ENCODE measurements around the gene HAL. TPM values are rescaled to one million over a fixed set of nuclear protein-coding genes. Genes with fewer than 3 reads are reported as not detected.
A peak's percentile ranks its signal among the peaks of the same experiment; 100 is the strongest.

The HAL gene
- total RNA-seq, 4 donors from 2014 or later = 1.3 to 1.9 TPM; not detected in 2

GRCh38 chr12:95956557-95957145 lies 39.5 kb downstream of the HAL start:
- Histone ChIP-seq H3K9me3 (no peaks in the 10 kb centered on the region), H3K27me3 (no peaks in the 10 kb centered on the region), H3K27ac (no peak overlapping the region), H3K4me1 (no peaks in the 10 kb centered on the region), H3K36me3 (no peaks in the 10 kb centered on the region), H3K4me3 (replicated peaks in 1 of 3) (no peak overlapping the region)
- 55 to 62% methylated on average over 24 to 27 of the region's 27 CpGs for WGBS, 2 donors
- intact Hi-C loops (cut with DNase I) = no loop called here
- DNase-seq = peak; percentile 19 to 23
- TF ChIP-seq CTCF (IDR thresholded peaks at IDR 0.05) = no peak
- TF ChIP-seq POLR2A (IDR thresholded peaks at IDR 0.05) = peak in 1 of 2 donors; percentile 17

- Histone ChIP-seq H3K9me3 (no peaks in the 10 kb centered on the region), H3K4me3 (replicated peaks in 1 of 3) (no peak overlapping the region), H3K36me3 (no peaks in the 10 kb centered on the region), H3K4me1 (no peaks in the 10 kb centered on the region), H3K27ac (no peak overlapping the region), H3K27me3 (no peaks in the 10 kb centered on the region)
- no peak for TF ChIP-seq CTCF (IDR thresholded peaks at IDR 0.05)
- TF ChIP-seq POLR2A (IDR thresholded peaks at IDR 0.05) = no peak
- WGBS, 2 donors = 75 to 83% methylated on average over 7 of the region's 7 CpGs
- no peak for DNase-seq
- intact Hi-C loops (cut with DNase I) = no loop called here
Observed at GRCh38 chr12:95955549-95956159, 40.5 kb downstream of the HAL start.

DNA sequence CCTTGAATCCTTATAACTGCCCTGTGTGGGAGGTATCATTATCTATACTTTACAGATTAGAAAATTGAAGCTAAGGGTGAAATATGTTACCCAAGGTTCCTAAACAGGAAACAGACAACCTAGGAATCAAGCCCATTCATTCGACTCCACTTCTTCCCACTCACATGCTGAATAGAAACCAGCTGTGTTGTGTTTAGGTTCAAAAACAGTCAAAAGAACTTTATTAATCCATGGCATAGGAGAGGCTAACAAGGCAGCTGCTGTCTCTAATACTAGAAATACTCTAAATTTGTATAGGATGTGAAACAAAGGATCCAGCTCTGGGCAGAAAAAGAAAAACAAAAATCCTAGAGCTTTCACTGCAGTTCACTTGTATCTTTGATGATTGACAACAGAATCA lies 43.1 kb downstream of the HAL start:
- Histone ChIP-seq H3K9me3 (no peaks in the 10 kb centered on the region), H3K4me1 (no peaks in the 10 kb centered on the region), H3K27me3 (no peaks in the 10 kb centered on the region), H3K27ac (no peak overlapping the region), H3K36me3 (no peaks in the 10 kb centered on the region), H3K4me3 (replicated peaks in 1 of 3) (no peak overlapping the region)
- TF ChIP-seq CTCF (IDR thresholded peaks at IDR 0.05) = no peak
- no peak for TF ChIP-seq POLR2A (IDR thresholded peaks at IDR 0.05)
- 42 to 76% methylated on average over 1 of the region's 1 CpG for WGBS, 2 donors
- no peak for DNase-seq
- intact Hi-C loops (cut with DNase I) = no loop called here

DNA sequence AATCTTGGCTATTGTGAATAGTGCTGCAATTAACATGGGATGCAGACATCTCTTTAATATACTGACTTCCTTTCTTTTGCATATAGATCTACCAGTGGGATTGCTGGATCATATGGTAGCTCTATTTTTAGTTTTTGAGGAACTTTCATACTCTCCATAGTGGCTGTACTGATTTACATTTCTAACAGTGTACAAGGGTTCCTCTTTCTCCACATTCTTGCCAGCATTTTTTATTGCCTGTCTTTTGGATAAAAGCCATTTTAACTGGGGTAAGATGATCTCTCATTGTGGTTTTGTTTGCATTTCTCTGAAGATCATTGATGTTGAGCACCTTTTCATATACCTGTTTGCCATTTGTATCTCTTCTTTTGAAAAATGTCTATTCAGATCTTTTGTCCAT lies 44.6 kb downstream of the HAL start:
- Histone ChIP-seq H3K27me3 (no peaks in the 10 kb centered on the region), H3K9me3 (no peaks in the 10 kb centered on the region), H3K27ac (no peak overlapping the region), H3K36me3 (no peaks in the 10 kb centered on the region), H3K4me1 (no peaks in the 10 kb centered on the region), H3K4me3 (replicated peaks in 1 of 3) (no peak overlapping the region)
- DNase-seq = no peak
- no peak for TF ChIP-seq POLR2A (IDR thresholded peaks at IDR 0.05)
- TF ChIP-seq CTCF (IDR thresholded peaks at IDR 0.05) = no peak
- intact Hi-C loops (cut with DNase I) = no loop called here

GRCh38 chr12:95949477-95950206 lies 46.5 kb downstream of the HAL start:
- no peaks in the 10 kb centered on the region for H3K4me1 ChIP-seq
- no peak overlapping the region for H3K27ac ChIP-seq
- no peaks in the 10 kb centered on the region for H3K9me3 ChIP-seq
- H3K27me3 ChIP-seq = no peaks in the 10 kb centered on the region
- DNase-seq = no peak
- intact Hi-C loops (cut with DNase I) = no loop called here
- TF ChIP-seq CTCF (IDR thresholded peaks at IDR 0.05) (no peak), POLR2A (IDR thresholded peaks at IDR 0.05) (no peak)
- 47 to 60% methylated on average over 4 of the region's 4 CpGs for WGBS, 2 donors
- H3K36me3 ChIP-seq = no peaks in the 10 kb centered on the region
- H3K4me3 ChIP-seq (replicated peaks in 1 of 3) = no peak overlapping the region
